HG02938 (cell line): Measurements from ENCODE around the gene GABARAPL1.
A peak's percentile ranks its signal among the peaks of the same experiment; 100 is the strongest.
"Not testable (repeated sequence)": the region's sequence is repeated elsewhere in the genome, so short reads cannot be mapped to it uniquely, and the experiment has no call there.

ENCODE experiments used
- ATAC-seq: cut with Tn5 transposase; IDR thresholded peaks from one replicate; pipeline ENCODE4 v1.9.1; 2021; ENCODE audit warnings: mild to moderate bottlenecking, moderate library complexity; ENCODE audit not compliant: unreplicated experiment

The GABARAPL1 gene

GRCh38 chr12:10212739-10213131 is at the start of gene GABARAPL1:
GABARAPL1 (plus strand) TSS chr12:10212877; CDS start chr12:10213130, 253 bp downstream.
- ATAC-seq, result peak; percentile 50

- ATAC-seq, result no peak
Observed at GRCh38 chr12:10163084-10163483, 49.6 kb upstream of the GABARAPL1 start.

DNA sequence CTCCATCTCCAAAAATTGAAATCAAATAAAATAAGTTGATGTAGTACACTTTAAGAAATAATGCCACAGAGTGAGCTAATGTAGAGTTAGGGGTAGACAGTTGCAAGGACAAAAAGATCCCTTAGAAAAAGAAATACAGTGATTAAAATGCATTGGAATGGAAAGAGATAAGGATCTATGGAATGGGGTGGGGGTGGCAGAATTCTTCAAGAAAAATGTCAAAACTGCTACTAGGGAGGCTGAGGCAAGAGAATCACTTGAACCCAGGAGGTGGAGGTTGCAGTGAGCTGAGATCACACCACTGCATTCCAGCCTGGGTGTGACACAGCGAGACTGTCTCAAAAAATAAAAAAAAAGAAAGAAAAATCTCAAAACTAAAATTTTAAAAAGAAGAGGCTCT is 47.3 kb upstream of the GABARAPL1 start:
- no peak for ATAC-seq

DNA sequence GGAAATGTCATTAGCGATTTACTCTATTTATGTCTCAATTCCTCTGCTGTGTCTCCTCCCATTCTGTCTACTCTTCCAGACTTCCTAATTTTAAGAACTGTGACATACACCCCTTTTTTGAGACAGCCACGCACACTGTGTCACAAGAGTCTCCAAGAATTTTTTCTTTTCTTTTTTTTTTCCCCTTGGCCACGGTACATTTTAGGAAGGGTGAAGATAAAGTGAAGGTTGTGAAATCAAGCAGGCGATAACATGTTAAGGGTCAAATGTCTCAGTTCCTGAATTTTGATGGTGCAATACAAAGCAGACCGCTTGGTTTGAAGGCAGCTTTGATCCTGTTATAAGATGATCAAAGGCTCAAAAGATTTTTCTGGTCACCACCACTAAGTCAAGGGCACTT is 45.1 kb upstream of the GABARAPL1 start:
- ATAC-seq, result no peak

- no peak for ATAC-seq
Observed at GRCh38 chr12:10169104-10169503, 43.6 kb upstream of the GABARAPL1 start.

DNA sequence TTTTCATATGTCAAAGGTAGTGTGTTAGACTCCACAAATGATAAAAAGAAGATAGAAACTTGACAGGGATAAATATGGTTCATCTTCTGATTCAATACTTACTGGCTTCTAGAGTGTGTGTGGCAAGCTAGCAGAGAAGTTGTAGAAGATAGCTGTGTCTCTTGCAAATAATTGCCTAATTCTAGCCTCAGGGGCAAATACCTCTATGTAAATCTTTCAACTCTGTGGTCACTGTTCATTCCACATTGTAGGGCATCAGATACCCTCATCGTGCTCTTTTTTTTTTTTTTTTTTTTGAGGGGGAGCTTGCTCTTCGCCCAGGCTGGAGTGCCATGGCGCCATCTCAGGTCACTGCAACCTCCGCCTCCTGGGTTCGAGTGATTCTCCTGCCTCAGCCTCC is 42.5 kb upstream of the GABARAPL1 start:
- no peak for ATAC-seq

DNA sequence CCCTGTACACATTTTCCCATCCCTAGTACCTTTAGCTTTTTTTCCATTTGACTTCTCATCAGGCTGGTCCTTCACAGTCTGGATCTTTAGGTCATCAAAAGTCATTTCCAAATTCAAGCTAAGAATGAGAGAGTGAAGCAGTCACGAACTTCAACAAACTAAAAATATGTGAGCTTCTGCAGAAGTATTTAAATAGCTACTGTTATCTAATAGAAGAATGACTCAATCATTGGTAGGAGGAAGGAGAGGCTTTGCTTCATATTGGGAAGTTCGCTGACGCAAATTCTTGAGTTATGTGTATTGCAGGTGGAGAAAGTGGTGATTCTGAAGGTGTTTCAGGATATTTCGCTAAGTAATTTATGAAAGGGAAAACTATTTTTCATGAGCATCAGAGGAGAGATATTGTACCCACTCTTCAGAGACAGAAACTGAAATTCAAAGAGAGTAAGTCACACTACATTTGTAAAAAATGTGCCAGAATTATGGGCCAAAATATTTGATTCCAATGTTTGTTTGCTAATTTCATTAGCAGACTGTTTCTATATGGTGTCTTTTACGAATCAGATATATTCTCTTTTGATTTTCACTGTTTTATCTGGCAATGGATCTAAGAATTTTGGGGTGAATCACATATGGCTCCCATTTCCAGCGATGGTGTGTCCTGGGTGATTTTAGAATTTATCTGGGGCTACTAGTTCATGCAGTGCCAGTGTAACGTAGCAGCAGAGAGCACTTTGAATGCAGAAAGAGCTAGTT is 40.5 kb upstream of the GABARAPL1 start, which contains the start of gene OLR1:
OLR1 (minus strand) TSS at position 160 of the 756 bp plus-strand sequence; CDS start at position 105, 55 bp downstream.
- no peak for ATAC-seq

DNA sequence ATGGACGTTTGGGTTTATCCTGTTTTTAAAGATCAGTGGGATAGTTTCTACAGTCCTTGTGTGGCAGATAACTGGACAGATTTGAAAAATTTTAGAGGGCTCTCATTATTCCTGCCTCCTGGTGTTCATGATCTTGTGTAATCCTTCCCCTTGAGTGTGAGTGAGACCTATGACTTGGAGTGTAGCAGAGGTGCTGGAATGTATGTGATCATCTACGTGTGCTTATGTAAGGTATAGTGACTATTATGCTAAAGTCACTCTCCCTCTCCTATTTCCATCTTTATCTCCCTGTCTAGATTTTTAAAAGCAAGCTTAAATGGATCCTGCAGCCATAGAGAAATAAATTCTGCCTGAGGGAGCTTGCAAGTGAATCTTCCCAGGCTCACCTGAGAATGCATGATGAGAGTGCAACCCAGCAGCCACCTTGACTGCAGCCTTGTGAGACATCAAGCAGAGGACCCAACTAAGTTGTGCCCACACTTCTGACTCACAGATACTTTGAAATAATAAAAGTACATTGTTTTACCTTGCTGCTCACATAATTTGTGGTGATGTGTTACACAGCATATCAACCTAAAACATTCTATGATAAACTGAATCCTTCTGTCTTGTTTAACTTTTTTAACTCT is 37.6 kb upstream of the GABARAPL1 start:
- no peak for ATAC-seq

DNA sequence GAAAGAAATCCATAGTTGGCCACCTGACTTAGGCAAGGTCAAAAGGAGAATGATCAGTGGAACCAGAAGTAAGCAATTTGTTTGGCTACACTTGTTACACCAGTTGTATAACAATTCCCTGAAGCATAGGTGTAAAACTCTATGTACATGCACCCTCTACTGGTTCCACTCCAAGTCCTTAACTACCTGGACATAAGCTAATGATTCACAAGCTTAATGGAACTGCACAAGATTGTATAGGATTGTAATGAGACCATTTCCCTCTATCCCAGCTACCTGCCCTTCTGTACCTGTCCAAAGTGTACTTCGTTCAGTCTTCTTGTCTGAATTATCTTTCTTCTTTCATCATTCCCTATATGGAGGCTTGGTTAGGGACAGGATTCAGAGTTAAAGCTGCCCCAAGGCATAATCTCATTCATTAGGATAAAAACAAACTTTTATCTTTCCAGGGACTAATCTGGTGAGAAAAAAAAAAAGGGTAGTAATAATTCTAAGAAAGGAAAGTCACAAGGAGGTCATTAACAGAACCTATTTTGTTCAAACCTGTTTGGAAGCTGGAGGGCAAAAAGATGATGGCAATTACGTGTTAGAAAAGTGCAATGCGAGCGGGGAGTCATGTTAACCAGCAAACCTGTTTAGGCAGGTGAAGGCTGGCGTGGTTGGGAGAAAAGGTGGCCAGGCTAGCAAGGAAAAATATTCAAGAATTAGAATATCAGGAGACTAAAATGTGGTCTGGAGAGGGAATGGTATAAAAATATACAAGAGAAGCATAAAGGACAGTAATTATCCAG is 36.6 kb upstream of the GABARAPL1 start:
- no peak for ATAC-seq

- no peak for ATAC-seq
Observed at GRCh38 chr12:10178821-10179220, 33.9 kb upstream of the GABARAPL1 start, which contains the start of gene TMEM52B. TMEM52B (plus strand) TSS chr12:10179032; CDS start chr12:10179575, 543 bp downstream.

- ATAC-seq, result no peak
Observed at GRCh38 chr12:10179776-10180181, 32.9 kb upstream of the GABARAPL1 start.

GRCh38 chr12:10182354-10183049 is 30.2 kb upstream of the GABARAPL1 start:
- no peak for ATAC-seq

GRCh38 chr12:10184261-10184843 is 28.3 kb upstream of the GABARAPL1 start:
- ATAC-seq, result no peak

GRCh38 chr12:10186299-10186698 is 26.4 kb upstream of the GABARAPL1 start:
- no peak for ATAC-seq

- not testable (repeated sequence) for ATAC-seq
Observed at GRCh38 chr12:10186958-10187357, 25.7 kb upstream of the GABARAPL1 start.

DNA sequence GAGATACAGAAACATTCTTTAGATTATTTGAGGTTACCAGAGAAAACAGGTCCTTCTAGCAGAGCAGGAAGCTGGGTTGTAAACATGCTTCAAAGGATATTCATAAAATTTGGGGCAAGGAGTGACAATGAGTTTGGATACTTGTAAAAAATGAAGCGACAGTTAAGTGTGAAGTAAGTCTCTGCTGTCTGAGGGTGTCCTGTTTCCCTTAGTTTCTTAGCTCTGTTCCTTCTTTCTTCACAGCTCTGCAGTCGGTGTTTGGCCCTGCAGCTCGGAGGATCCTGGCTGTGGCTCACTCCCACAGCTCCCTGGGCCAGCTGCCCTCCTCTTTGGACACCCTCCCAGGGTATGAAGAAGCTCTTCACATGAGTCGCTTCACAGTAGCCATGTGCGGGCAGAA is 23.0 kb upstream of the GABARAPL1 start:
- ATAC-seq, result no peak

GRCh38 chr12:10190558-10191388 is 21.9 kb upstream of the GABARAPL1 start:
- peak; percentile 86 for ATAC-seq

DNA sequence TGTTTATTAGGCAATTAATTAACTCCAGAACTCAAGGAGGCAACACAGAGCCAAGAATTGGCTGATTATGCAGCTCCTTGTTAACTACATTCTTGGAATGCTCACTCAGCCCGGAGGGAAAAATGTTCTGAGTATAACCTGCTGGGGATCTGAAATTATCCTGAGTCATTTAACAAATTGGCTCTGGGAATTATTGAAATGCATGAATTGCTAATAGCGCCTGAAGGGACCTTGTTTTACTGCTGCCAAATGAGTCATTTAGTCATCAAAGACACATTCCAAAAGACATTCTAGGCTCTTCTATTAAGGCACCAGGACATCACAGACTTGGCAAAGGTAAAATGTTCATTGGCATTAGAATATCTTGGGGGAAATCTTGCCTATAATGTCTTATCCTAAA is 20.8 kb upstream of the GABARAPL1 start:
- ATAC-seq, result no peak

DNA sequence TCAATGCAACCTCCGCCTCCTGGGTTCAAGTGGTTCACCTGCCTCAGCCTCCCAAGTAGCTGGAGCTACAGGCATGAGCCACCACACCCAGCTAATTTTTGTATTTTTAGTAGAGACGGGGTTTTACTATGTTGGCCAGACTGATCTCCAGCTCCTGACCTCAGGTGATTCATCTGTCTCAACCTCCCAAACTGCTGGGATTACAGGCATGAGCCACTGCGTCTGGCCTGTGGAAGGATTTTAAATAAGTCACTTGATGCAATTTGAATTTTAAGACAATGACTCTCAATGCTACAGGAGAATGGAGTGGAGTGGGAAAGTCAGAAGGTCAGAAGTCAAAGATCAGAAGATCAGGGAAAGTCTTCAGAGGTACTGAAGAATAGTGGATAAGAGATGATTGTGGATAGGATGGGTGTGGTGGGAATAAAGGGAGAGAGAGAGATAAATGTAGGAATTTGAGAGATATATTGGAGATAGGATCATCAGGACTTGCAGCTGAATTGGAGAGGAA is 18.5 kb upstream of the GABARAPL1 start:
- no peak for ATAC-seq
